Stimulated activated CD4-positive, alpha-beta T cell treated with anti-CD3 and anti-CD28 coated beads, Interleukin-15, amount 100 ng/mL, for 24 hours (primary cell): ENCODE results near the gene JMJD7.

Source experiments
- DNase-seq: peaks from one replicate; pipeline ENCODE4 v3.0.0-alpha.2; 2020

Gene JMJD7

GRCh38 chr15:41827880-41828806, at the start of gene JMJD7:
Gene JMJD7, plus strand, starts transcription at chr15:41828092. Its CDS starts 33 bp downstream, at chr15:41828125.
- DNase-seq, result peak; percentile 98

GRCh38 chr15:41778521-41778920, 49.4 kb upstream of the JMJD7 start:
- DNase-seq, result no peak

- no peak for DNase-seq
Measured at GRCh38 chr15:41779662-41780157, 48.2 kb upstream of the JMJD7 start.

GRCh38 chr15:41780266-41780665, 47.6 kb upstream of the JMJD7 start:
- DNase-seq, result no peak

GRCh38 chr15:41780727-41781126, 47.2 kb upstream of the JMJD7 start:
- no peak for DNase-seq

- no peak for DNase-seq
Measured at GRCh38 chr15:41782371-41783282, 45.3 kb upstream of the JMJD7 start.

- DNase-seq, result no peak
Measured at GRCh38 chr15:41783296-41783695, 44.6 kb upstream of the JMJD7 start.

- no peak for DNase-seq
Measured at GRCh38 chr15:41788262-41788661, 39.6 kb upstream of the JMJD7 start.

- DNase-seq, result no peak
Measured at GRCh38 chr15:41789236-41789635, 38.7 kb upstream of the JMJD7 start.

- no peak for DNase-seq
Measured at GRCh38 chr15:41789662-41790061, 38.2 kb upstream of the JMJD7 start.

GRCh38 chr15:41790169-41790568, 37.7 kb upstream of the JMJD7 start:
- no peak for DNase-seq

- DNase-seq, result no peak
Measured at GRCh38 chr15:41790756-41791546, 36.9 kb upstream of the JMJD7 start.

- DNase-seq, result no peak
Measured at GRCh38 chr15:41791547-41791937, 36.4 kb upstream of the JMJD7 start.

- DNase-seq, result no peak
Measured at GRCh38 chr15:41792000-41792637, 35.8 kb upstream of the JMJD7 start.

- DNase-seq, result no peak
Measured at GRCh38 chr15:41794081-41794480, 33.8 kb upstream of the JMJD7 start.

- no peak for DNase-seq
Measured at GRCh38 chr15:41795996-41796856, 31.7 kb upstream of the JMJD7 start.

GRCh38 chr15:41797201-41797944, 30.5 kb upstream of the JMJD7 start:
- no peak for DNase-seq

GRCh38 chr15:41798607-41799487, 29.0 kb upstream of the JMJD7 start:
- DNase-seq, result no peak

GRCh38 chr15:41799488-41799805, 28.4 kb upstream of the JMJD7 start:
- no peak for DNase-seq
